Kidney epithelial cell (primary cell): ENCODE data around the gene DRAXIN. TPM values are rescaled to one million over a fixed set of nuclear protein-coding genes. Genes with fewer than 3 reads are reported as not detected.

Experiments used
- DNase-seq: peaks from one replicate; pipeline ENCODE4 v3.0.0-alpha.2; 2010; ENCODE audit warnings: low read depth
- H3K27me3 ChIP-seq: 2 replicates; pipeline ENCODE4 v1.6.0; 2011; ENCODE audit warnings: low read length; ENCODE audit not compliant: control insufficient read depth, insufficient read depth
- H3K36me3 ChIP-seq: 2 replicates; pipeline ENCODE4 v1.5.1; 2011; ENCODE audit warnings: low read length; ENCODE audit not compliant: control insufficient read depth, insufficient read depth
- H3K4me3 ChIP-seq: 2 replicates; pipeline ENCODE4 v1.5.1; 2011; ENCODE audit warnings: low read depth, mild to moderate bottlenecking, control low read depth, low read length
- CTCF ChIP-seq: IDR thresholded peaks from 2 replicates; pipeline ENCODE4 v1.5.1; 2011; ENCODE audit warnings: mild to moderate bottlenecking, moderate library complexity, low read length, control low read depth, inconsistent platforms; ENCODE audit not compliant: insufficient read depth, poor library complexity, severe bottlenecking
- total RNA-seq: library from RNA; depleted of rRNA; stranded (reverse); fragments of >200 nt; gene quantifications from 2 replicates; pipeline ENCODE4 v1.2.3, GENCODE V29; 2015

Gene DRAXIN
- total RNA-seq, 1 donor from 2014 or later = 2.8 TPM

- H3K36me3 ChIP-seq = no peaks in the 10 kb centered on the region
- H3K27me3 ChIP-seq = peaks cover 3% of the 10 kb centered on the region
- TF ChIP-seq CTCF = no peak
- no peak for DNase-seq
- no peak overlapping the region for H3K4me3 ChIP-seq
Measured at GRCh38 chr1:11728126-11728806, 36.8 kb downstream of the DRAXIN start.

GRCh38 chr1:11729155-11729497, 37.6 kb downstream of the DRAXIN start:
- TF ChIP-seq CTCF = no peak
- Histone ChIP-seq H3K4me3 (no peak overlapping the region), H3K27me3 (peaks cover 3% of the 10 kb centered on the region), H3K36me3 (no peaks in the 10 kb centered on the region)
- DNase-seq = no peak

GRCh38 chr1:11729498-11730428, 38.3 kb downstream of the DRAXIN start:
- Histone ChIP-seq H3K36me3 (no peaks in the 10 kb centered on the region), H3K27me3 (peaks cover 3% of the 10 kb centered on the region), H3K4me3 (no peak overlapping the region)
- TF ChIP-seq CTCF = no peak
- DNase-seq = no peak

GRCh38 chr1:11730429-11730891, 39.0 kb downstream of the DRAXIN start:
- TF ChIP-seq CTCF = no peak
- no peak for DNase-seq
- H3K4me3 ChIP-seq = no peak overlapping the region

GRCh38 chr1:11731691-11732283, 40.3 kb downstream of the DRAXIN start:
- DNase-seq = no peak
- H3K4me3 ChIP-seq = peak overlapping the region; percentile 15
- no peaks in the 10 kb centered on the region for H3K27me3 ChIP-seq
- no peak for TF ChIP-seq CTCF
- no peaks in the 10 kb centered on the region for H3K36me3 ChIP-seq

More at GRCh38 chr1:11730429-11730891, 39.0 kb downstream of the DRAXIN start:
- peaks cover under 1% of the 10 kb centered on the region for H3K27me3 ChIP-seq
- H3K36me3 ChIP-seq = no peaks in the 10 kb centered on the region
